Ishikawa (cell line): Measurements from ENCODE around the gene RBM4.

Experiments used
- CEBPB ChIP-seq: IDR thresholded peaks from 2 replicates; pipeline ENCODE4 v1.6.1; 2012
- CREB1 ChIP-seq: IDR thresholded peaks from 2 replicates; pipeline ENCODE4 v1.6.1; 2012; ENCODE audit warnings: low read depth
- EP300 ChIP-seq: IDR thresholded peaks from 2 replicates; pipeline ENCODE4 v1.6.1; 2012; ENCODE audit warnings: borderline replicate concordance
- NFIC ChIP-seq: IDR thresholded peaks from 2 replicates; pipeline ENCODE4 v1.6.1; 2012
- RAD21 ChIP-seq: IDR thresholded peaks from 2 replicates; pipeline ENCODE4 v1.6.1; 2012; ENCODE audit warnings: low read depth
- TAF1 ChIP-seq: IDR thresholded peaks from 2 replicates; pipeline ENCODE4 v1.6.1; 2012; ENCODE audit warnings: low read depth, mild to moderate bottlenecking
- TCF12 ChIP-seq: IDR thresholded peaks from 2 replicates; pipeline ENCODE4 v1.6.1; 2012; ENCODE audit warnings: low read depth
- TEAD4 ChIP-seq: IDR thresholded peaks from 2 replicates; pipeline ENCODE4 v1.6.1; 2012
- YY1 ChIP-seq: IDR thresholded peaks from 2 replicates; pipeline ENCODE4 v1.6.1; 2012; ENCODE audit warnings: low read depth
- ZBTB7A ChIP-seq: IDR thresholded peaks from 2 replicates; pipeline ENCODE4 v1.6.1; 2012; ENCODE audit warnings: low read depth
- TF ChIP-seq, protein P1 (sequence below): IDR thresholded peaks from 2 replicates; pipeline ENCODE4 v1.6.1; 2012; ENCODE audit warnings: low read depth, mild to moderate bottlenecking
- TF ChIP-seq, protein P2 (sequence below): IDR thresholded peaks from 2 replicates; pipeline ENCODE4 v1.6.1; 2012

DNA sequence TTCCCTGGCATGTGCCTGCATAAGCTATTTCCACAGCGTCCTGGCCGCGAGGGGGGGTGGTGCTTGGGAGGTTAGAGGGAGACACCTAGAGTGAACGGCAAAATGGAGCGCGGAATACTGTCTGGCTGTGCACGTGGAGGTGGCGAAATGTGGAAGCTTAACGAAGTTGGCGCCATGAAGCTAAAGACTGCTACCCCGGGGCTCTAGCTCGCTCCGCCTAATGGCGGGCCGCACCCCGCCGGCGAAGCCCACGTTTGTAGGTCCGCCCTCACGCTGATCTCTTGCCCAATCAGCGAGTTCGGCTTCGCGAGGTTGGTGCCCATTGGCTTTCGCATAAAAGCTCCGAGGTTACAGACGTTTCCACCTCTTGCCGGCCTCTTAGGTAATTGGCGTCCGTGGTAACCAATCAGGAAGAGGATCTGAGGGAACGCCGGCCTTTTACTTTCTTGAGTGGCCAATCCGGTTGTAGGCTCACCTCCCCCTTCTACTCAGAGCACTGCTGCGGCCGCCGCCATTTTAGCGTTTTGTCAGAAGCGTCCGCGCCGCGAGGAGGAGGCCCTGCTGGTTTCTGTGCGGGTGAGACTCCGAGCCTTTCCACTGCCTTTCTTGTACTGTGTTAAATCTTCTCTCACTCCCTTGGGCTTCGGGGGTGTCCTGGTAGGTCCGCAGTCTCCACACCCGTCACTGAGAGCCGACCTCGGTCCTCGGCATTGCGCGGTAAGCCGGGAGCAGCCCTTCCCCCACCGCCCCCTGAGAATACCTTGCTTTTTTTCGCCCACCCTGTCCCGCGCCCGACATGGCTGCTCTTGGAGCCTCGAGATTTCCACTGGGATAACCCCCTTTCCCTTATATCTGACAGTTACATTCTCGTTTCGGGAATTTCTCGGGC, at the start of gene RBM4:
- TF ChIP-seq CREB1 (no peak; the same call in 1 of the 2 replicates), ZBTB7A (no peak; the same call in 1 of the 2 replicates), RAD21 (no peak), TAF1 (peak; percentile 79), EP300 (no peak), TCF12 (no peak), TEAD4 (no peak), NFIC (no peak), YY1 (peak; percentile 91), CEBPB (no peak)
- TF ChIP-seq, protein P1, sequence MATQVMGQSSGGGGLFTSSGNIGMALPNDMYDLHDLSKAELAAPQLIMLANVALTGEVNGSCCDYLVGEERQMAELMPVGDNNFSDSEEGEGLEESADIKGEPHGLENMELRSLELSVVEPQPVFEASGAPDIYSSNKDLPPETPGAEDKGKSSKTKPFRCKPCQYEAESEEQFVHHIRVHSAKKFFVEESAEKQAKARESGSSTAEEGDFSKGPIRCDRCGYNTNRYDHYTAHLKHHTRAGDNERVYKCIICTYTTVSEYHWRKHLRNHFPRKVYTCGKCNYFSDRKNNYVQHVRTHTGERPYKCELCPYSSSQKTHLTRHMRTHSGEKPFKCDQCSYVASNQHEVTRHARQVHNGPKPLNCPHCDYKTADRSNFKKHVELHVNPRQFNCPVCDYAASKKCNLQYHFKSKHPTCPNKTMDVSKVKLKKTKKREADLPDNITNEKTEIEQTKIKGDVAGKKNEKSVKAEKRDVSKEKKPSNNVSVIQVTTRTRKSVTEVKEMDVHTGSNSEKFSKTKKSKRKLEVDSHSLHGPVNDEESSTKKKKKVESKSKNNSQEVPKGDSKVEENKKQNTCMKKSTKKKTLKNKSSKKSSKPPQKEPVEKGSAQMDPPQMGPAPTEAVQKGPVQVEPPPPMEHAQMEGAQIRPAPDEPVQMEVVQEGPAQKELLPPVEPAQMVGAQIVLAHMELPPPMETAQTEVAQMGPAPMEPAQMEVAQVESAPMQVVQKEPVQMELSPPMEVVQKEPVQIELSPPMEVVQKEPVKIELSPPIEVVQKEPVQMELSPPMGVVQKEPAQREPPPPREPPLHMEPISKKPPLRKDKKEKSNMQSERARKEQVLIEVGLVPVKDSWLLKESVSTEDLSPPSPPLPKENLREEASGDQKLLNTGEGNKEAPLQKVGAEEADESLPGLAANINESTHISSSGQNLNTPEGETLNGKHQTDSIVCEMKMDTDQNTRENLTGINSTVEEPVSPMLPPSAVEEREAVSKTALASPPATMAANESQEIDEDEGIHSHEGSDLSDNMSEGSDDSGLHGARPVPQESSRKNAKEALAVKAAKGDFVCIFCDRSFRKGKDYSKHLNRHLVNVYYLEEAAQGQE = no peak
- TF ChIP-seq, protein P2, sequence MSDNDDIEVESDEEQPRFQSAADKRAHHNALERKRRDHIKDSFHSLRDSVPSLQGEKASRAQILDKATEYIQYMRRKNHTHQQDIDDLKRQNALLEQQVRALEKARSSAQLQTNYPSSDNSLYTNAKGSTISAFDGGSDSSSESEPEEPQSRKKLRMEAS = peak; percentile 96
